Endothelial cell of umbilical vein (primary cell): ENCODE measurements around the gene RAPGEF6. TPM values are rescaled to one million over a fixed set of nuclear protein-coding genes. Genes with fewer than 3 reads are reported as not detected.

Experiments used
- BruUV-seq: library from RNA; stranded (reverse); fragments of 400-500 nt; replicated peaks from 2 replicates; lab custom pipeline; 2021; lab: Mats Ljungman, UMichigan
- CTCF ChIA-PET: fragments of 300-600, 350-600 bp; sonication (Branson Sonifier 250); formaldehyde crosslinking; loops from one replicate; lab custom pipeline; 2021; ENCODE audit warnings: antibody characterized with exemption, inconsistent platforms; lab: Charles Lee
- POLR2A ChIA-PET: fragments of 300-600, 350-600 bp; sonication (Branson Sonifier 250); formaldehyde crosslinking; loops from one replicate; lab custom pipeline; 2021; ENCODE audit warnings: antibody characterized with exemption, inconsistent platforms; lab: Charles Lee
- DNase-seq: peaks from one replicate; pipeline ENCODE4 v3.0.0-alpha.2; 2011; ENCODE audit warnings: low read depth, low spot score
- FAIRE-seq: peaks from 2 replicates; lab custom pipeline; 2011; peaks lifted over from hg19 to GRCh38; lab: Jason Lieb, UNC
- H2AFZ ChIP-seq: 2 replicates; pipeline ENCODE4 v1.6.0; 2012; ENCODE audit warnings: low read depth, low read length, control low read depth, inconsistent platforms
- H3K27ac ChIP-seq: 2 replicates; pipeline ENCODE4 v1.5.1; 2011; ENCODE audit warnings: low read depth, mild to moderate bottlenecking, control low read depth, low read length, moderate library complexity; ENCODE audit not compliant: insufficient read depth
- H3K27me3 ChIP-seq, 2 experiments: 2 replicates each; pipeline versions ENCODE4 v1.6.0 to v1.6.1; 2011; ENCODE audit warnings: low read length in 2 of 2, mixed read lengths in 1 of 2; ENCODE audit not compliant: control insufficient read depth in 2 of 2, insufficient read depth in 2 of 2
- H3K36me3 ChIP-seq, 2 experiments: 2 replicates in 1 of 2; 3 replicates in 1 of 2; pipeline ENCODE4 v1.5.1; 2011; ENCODE audit warnings: low read length in 2 of 2, mild to moderate bottlenecking in 1 of 2, moderate library complexity in 1 of 2; ENCODE audit not compliant: control insufficient read depth in 2 of 2, insufficient read depth in 2 of 2; ENCODE audit errors: extremely low read depth in 1 of 2
- H3K4me1 ChIP-seq: 3 replicates; pipeline ENCODE4 v1.5.1; 2011; ENCODE audit warnings: mild to moderate bottlenecking, low read length; ENCODE audit not compliant: control insufficient read depth, insufficient read depth; ENCODE audit errors: extremely low read depth
- H3K4me2 ChIP-seq: 2 replicates; pipeline ENCODE4 v1.6.1; 2011; ENCODE audit warnings: low read length, control low read depth, mixed read lengths; ENCODE audit not compliant: insufficient read depth
- H3K4me3 ChIP-seq, 3 experiments: fragments of 200-600 bp in 1 of 3; sonication (generic), shearing (Covaris generic) in 1 of 3; replicated peaks in 1 of 3; 2 replicates each; pipeline ENCODE4 v1.5.1; 2011 to 2016; ENCODE audit warnings: control low read depth in 3 of 3, low read length in 3 of 3, mild to moderate bottlenecking in 2 of 3, inconsistent platforms in 1 of 3, low read depth in 1 of 3, moderate library complexity in 1 of 3; ENCODE audit not compliant: insufficient read depth in 1 of 3
- H3K79me2 ChIP-seq: 2 replicates; pipeline ENCODE4 v1.6.0; 2012; ENCODE audit warnings: low read length, inconsistent platforms; ENCODE audit not compliant: control insufficient read depth, insufficient read depth
- H3K9ac ChIP-seq: replicated peaks from 2 replicates; pipeline ENCODE3; 2011; ENCODE audit warnings: low read length, control low read depth; ENCODE audit not compliant: insufficient read depth; ENCODE audit errors: extremely low read depth
- H3K9me1 ChIP-seq: replicated peaks from 3 replicates; pipeline ENCODE4 v1.6.0; 2011; ENCODE audit warnings: mild to moderate bottlenecking, low read length; ENCODE audit not compliant: control insufficient read depth, insufficient read depth; ENCODE audit errors: extremely low read depth
- H3K9me3 ChIP-seq: replicated peaks from 2 replicates; pipeline ENCODE4 v1.5.1; 2012; ENCODE audit warnings: low read length, inconsistent platforms; ENCODE audit not compliant: control insufficient read depth, insufficient read depth
- H4K20me1 ChIP-seq: replicated peaks from 2 replicates; pipeline ENCODE3; 2011; ENCODE audit warnings: mild to moderate bottlenecking, low read length; ENCODE audit not compliant: control insufficient read depth, insufficient read depth; ENCODE audit errors: extremely low read depth
- EZH2 ChIP-seq: IDR thresholded peaks from 2 replicates; pipeline ENCODE4 v1.6.1; 2012; ENCODE audit warnings: borderline replicate concordance, low read depth, mild to moderate bottlenecking, moderate library complexity, low read length, inconsistent platforms; ENCODE audit not compliant: severe bottlenecking
- FOS ChIP-seq: IDR thresholded peaks from 2 replicates; pipeline ENCODE4 v1.6.1; 2011; ENCODE audit warnings: mild to moderate bottlenecking, low read length, moderate library complexity, borderline replicate concordance; ENCODE audit not compliant: insufficient read depth
- GATA2 ChIP-seq: IDR thresholded peaks from 2 replicates; pipeline ENCODE4 v1.7.0; 2011; ENCODE audit warnings: low read depth, mild to moderate bottlenecking, moderate library complexity, mixed read lengths, low read length; ENCODE audit not compliant: insufficient read length, insufficient read depth
- JUN ChIP-seq: IDR thresholded peaks from 2 replicates; pipeline ENCODE4 v1.6.1; 2011; ENCODE audit warnings: borderline replicate concordance, low read depth; ENCODE audit not compliant: insufficient read length, insufficient read depth
- MYC ChIP-seq: IDR thresholded peaks from one replicate; pipeline ENCODE4 v1.6.1; 2011; ENCODE audit warnings: mild to moderate bottlenecking, low read depth, low read length
- POLR2A ChIP-seq: IDR thresholded peaks from 2 replicates; pipeline ENCODE4 v1.6.1; 2012; ENCODE audit warnings: low read depth, mild to moderate bottlenecking, control low read depth, low read length
- POLR2AphosphoS5 ChIP-seq: IDR thresholded peaks from 2 replicates; pipeline ENCODE4 v1.6.1; 2012; ENCODE audit warnings: low read depth, mild to moderate bottlenecking, control low read depth, low read length, moderate library complexity; ENCODE audit not compliant: insufficient read depth
- dilution Hi-C: fragments of 300-500 bp; cut with MboI; formaldehyde crosslinking; loops from one replicate; pipeline ENCODE4 v1.15.0; 2019; ENCODE audit warnings: low sequenced_read_pairs; ENCODE audit not compliant: extremely low pct_ligation_motif_present
- intact Hi-C: fragments of 100-400 bp; cut with micrococcal nuclease; formaldehyde crosslinking; loops from one replicate; pipeline ENCODE4 v1.10.0; 2022
- polyA plus RNA-seq, 4 experiments: library from polyadenylated mRNA; depleted of rRNA in 3 of 4; stranded (reverse) in 3 of 4; unstranded in 1 of 4; fragments of >200 nt; gene quantifications; 2 replicates each; pipeline versions ENCODE4 v1.2.1 to v1.2.3, GENCODE V29; 2011 to 2012; ENCODE audit warnings: missing spikeins in 1 of 4
- total RNA-seq: library from RNA; stranded (reverse); gene quantifications from 2 replicates; pipeline ENCODE4 v1.2.3, GENCODE V29; 2021
- TF ChIP-seq, protein P1 (sequence below): IDR thresholded peaks from 2 replicates; pipeline ENCODE4 v1.6.1; 2011; ENCODE audit not compliant: insufficient read depth, insufficient read length
- TF ChIP-seq, protein P2 (sequence below), 2 donors: IDR thresholded peaks; 1 replicate in 1 of 2; 2 replicates in 1 of 2; pipeline ENCODE4 v1.5.1; 2011; ENCODE audit warnings: low read length in 2 of 2, mild to moderate bottlenecking in 2 of 2, moderate library complexity in 2 of 2, control low read depth in 1 of 2, inconsistent platforms in 1 of 2, low read depth in 1 of 2; ENCODE audit not compliant: insufficient read depth in 1 of 2; ENCODE audit errors: extremely low read depth in 1 of 2

Gene RAPGEF6
- total and polyA plus RNA-seq, 2 donors (not counting 3 experiments of a cell fraction or from before 2014, with no cell fraction given) = 3.5 to 17.5 TPM

GRCh38 chr5:131659290-131659689 is 24.3 kb upstream of the RAPGEF6 start:
- intact Hi-C loops = no loop called here
- H3K9me3 ChIP-seq = no peaks in the 10 kb centered on the region
- TF ChIP-seq JUN (no peak), MYC (no peak), EZH2 (no peak), GATA2 (no peak), POLR2AphosphoS5 (no peak), FOS (no peak), POLR2A (no peak)
- TF ChIP-seq, protein P1, sequence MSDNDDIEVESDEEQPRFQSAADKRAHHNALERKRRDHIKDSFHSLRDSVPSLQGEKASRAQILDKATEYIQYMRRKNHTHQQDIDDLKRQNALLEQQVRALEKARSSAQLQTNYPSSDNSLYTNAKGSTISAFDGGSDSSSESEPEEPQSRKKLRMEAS = no peak
- TF ChIP-seq, protein P2, sequence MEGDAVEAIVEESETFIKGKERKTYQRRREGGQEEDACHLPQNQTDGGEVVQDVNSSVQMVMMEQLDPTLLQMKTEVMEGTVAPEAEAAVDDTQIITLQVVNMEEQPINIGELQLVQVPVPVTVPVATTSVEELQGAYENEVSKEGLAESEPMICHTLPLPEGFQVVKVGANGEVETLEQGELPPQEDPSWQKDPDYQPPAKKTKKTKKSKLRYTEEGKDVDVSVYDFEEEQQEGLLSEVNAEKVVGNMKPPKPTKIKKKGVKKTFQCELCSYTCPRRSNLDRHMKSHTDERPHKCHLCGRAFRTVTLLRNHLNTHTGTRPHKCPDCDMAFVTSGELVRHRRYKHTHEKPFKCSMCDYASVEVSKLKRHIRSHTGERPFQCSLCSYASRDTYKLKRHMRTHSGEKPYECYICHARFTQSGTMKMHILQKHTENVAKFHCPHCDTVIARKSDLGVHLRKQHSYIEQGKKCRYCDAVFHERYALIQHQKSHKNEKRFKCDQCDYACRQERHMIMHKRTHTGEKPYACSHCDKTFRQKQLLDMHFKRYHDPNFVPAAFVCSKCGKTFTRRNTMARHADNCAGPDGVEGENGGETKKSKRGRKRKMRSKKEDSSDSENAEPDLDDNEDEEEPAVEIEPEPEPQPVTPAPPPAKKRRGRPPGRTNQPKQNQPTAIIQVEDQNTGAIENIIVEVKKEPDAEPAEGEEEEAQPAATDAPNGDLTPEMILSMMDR (IDR thresholded peaks at IDR 0.05; ENCODE audit: extremely low read depth in 1 of 2, insufficient read depth in 1 of 2, low read depth in 1 of 2, low read length in 2 of 2) = no peak
- H2AFZ ChIP-seq = no peak overlapping the region
- POLR2A ChIA-PET = no interaction called here
- no peak overlapping the region for H3K27ac ChIP-seq
- H3K4me1 ChIP-seq = no peaks in the 10 kb centered on the region
- H4K20me1 ChIP-seq = no peaks in the 10 kb centered on the region
- CTCF ChIA-PET = interaction anchor here (1.2 kb wide), 1 partner anchor 24 kb away, joined by 3 read pairs; no protein-coding TSS in a partner anchor
- H3K27me3 ChIP-seq = no peaks in the 10 kb centered on the region
- no peaks in the 10 kb centered on the region for H3K9me1 ChIP-seq
- peaks cover 2 to 11% of the 10 kb centered on the region in 2 experiments for H3K36me3 ChIP-seq
- BruUV-seq = no TSS peak
- H3K9ac ChIP-seq = no peak overlapping the region
- FAIRE-seq = no peak
- no peak overlapping the region for H3K4me3 ChIP-seq
- no peaks in the 10 kb centered on the region for H3K79me2 ChIP-seq
- no peak for DNase-seq
- H3K4me2 ChIP-seq = no peak overlapping the region
- dilution Hi-C loops = no loop called here
